GM19463 (cell line): ENCODE results near the gene WDR73.
"Not testable (repeated sequence)": the region's sequence is repeated elsewhere in the genome, so short reads cannot be mapped to it uniquely, and the experiment has no call there.

Experiments
- ATAC-seq: cut with Tn5 transposase; IDR thresholded peaks from one replicate; pipeline ENCODE4 v1.9.1; 2021; ENCODE audit warnings: mild to moderate bottlenecking, moderate library complexity; ENCODE audit not compliant: unreplicated experiment

Gene WDR73

DNA sequence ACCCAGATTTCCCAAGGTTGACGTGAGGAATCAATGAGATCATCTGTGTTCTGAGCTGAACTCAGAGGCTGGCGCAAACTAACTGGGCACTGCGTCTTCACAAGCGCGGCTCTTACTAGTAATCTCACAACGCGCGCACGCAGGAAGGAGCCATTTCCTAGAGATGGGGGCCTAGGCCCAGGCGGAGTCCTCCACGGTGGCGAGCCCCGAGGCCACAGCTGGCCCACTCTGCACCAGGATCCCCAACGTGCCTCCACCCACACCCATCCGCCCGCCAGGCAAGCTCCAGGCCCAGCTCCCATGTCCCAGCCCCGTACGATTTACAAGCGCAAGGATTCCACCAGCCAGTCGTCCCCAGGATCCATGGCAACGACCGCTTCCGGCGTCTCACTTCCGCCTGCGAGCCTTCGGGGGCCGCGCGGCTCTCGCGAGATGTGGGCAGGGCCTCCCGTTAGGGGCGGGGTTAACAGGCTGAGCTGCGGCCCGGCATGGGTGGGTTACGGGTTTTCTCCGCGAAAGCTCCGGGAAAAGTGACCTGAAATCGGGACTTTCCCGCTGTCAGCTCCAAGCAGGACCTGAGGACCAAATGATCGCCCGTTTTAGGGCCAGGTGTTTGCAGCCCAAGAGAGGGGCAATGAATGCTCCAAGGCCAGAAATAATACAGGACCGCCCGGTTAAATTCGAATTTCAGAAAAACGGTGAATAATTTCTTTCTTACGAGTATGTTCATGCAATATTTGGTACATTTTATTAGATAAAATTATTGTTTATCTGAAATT lies at the start of gene WDR73:
TSS of gene WDR73 (minus strand) at position 374 of the 779 bp plus-strand sequence. CDS start at position 365, 9 bp downstream.
- ATAC-seq = peak; percentile 84

DNA sequence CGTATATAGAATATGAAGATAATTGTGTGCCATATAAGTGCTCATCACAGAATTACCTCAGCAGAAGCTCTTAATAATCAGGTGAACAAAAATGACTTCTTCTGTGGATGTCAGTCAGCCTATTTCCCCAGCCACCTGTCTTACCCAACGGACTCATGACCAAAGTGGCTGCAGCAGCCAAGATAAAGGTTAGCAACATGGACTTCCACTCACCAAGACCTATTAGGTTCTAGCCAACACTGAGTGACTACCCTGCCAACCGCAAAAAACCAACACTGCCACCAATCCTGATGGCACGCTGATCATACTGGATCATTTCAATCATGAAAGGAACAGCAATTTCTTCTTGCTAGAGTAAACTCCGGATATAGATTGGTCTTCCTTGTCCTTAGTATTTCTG lies 49.7 kb upstream of the WDR73 start:
- no peak for ATAC-seq

DNA sequence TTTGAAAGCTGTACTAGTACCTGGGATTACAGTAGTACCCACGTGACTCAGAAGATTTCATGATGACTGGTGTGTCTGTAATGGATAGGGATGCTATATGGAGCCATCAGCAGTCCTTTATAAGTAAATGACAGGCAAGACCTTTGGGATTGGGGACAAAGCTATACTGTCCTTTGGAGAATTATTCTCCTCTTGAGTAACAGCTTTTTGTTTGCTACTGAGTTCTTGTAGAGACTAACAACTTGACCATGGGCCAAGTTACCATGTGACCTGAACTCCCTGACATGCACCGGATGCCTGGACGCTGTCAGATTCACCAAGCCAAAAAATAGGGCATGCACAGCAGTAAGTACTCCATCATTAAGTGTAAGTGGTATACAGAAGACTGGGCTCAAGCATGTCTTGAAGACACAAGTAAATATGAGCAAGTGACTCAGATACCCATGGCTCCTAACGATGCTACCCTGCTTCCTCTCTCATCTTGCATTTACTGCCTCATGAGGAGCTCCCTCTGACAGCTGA lies 48.9 kb upstream of the WDR73 start:
- ATAC-seq = no peak

DNA sequence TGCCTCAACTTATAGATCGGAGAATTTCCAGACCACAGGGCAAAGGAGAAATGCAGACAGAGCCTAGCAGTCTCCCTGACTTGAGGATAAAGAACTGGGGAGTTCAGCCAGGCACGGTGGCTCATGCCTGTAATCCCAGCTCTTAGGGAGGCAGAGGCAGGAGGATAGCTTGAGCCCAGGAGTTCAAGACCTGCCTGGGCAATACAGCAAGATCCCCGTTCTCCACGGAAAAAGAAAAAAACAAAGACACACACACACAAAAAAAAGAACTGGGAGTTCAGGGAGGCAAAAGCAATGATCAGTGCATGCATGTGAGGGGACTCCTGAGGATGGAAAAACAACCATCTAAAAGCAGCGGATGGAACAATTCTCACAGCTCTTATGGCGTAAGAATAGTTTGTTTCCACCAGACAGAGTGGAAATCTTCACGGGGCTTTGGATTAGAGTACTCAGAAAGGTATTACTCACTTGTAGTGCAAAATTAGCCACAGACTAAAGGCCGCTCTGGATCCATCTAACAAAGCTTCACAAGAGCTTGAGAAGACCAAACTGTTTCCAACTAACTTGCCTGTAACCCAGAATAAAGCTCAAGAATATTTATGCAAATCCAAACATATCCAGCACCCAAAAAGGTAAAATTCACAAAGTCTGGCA lies 45.6 kb upstream of the WDR73 start:
- ATAC-seq = no peak

DNA sequence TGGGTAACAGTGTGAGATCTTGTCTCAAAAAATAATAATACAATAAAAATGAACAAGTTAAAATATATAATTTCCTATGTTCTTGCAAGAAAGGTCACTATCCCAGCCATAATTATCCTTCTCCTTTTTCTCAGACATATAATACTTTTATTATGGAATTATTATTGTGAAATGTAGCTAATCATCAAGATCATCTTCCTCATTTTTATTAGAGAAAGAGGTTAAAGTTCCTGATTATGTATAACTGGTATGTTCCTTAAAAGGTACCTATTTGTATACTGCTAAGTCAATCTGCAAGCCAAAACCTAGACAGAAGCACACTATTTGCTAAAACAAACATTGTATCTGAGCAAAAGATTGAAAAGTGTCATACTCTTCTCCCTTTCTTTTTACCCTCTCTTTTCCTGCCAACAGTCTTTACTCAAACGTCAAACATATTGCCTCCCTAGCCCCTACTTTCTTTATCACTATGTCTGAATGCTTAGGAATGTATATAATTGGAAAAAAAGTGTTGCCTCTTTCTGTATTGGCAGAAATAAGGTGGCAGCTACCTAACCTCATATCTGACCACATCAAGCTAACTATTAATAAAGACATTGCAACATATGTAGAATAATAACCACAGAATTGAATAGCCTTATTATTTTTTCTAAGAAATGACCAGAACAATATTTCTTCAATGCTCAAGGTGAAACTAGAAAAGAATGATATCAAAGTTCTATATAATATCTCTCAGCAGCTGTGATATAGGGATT lies 43.3 kb upstream of the WDR73 start:
- no peak for ATAC-seq

DNA sequence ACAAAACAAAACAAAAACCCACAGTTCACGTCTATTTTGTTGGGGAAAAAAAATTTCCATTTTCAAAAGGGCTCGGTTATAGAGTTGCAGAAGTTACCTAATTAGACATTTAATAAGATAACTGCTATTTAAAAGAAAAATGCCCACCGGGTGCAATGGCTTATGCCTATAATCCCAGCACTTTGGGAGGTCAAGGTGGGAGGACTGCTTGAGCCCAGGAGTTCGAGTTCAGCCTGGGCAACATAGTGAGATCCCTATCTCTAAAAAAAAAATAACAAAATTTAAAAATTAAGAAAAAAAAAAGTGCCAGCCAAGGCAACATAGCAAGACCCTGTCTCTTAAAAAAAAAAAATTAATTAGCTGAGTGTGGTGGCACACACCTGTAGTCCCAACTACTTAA lies 42.7 kb upstream of the WDR73 start:
- ATAC-seq = no peak

DNA sequence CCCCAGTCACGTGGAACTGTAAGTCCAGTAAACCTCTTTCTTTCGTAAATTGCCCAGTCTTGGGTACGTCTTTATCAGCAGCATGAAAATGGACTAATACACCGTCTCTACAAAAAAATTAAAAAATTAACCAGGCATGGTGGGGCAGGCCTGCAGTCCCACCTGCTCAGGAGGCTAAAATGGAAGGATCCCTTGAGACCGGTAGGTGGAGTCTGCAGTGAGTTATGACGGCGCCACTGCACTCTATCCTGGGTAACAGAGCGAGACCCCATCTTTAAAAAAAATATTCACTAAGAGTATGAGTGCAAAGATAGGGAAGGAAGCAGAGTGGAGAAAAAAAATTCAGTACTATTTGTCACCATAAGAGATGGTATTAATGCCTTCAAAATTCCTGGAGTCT lies 36.3 kb upstream of the WDR73 start:
- no peak for ATAC-seq

DNA sequence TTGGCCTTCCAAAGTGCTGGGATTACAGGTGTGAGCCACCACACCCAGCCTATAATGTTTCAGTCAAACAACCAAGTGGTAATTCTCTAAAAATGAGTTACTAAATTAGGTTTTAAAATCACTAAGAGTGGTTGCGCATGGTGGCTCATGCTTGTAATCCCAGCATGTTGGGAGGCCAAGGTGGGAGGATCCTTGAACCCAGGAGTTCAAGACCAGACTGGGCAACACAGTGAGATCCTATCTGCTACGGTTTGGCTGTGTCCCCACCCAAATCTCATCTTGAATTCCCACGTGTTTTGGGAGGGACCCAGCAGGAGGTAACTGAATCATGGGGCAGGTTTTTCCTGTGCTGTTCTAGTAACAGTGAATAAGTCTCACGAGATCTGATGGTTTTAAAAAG lies 35.8 kb upstream of the WDR73 start:
- ATAC-seq = no peak

DNA sequence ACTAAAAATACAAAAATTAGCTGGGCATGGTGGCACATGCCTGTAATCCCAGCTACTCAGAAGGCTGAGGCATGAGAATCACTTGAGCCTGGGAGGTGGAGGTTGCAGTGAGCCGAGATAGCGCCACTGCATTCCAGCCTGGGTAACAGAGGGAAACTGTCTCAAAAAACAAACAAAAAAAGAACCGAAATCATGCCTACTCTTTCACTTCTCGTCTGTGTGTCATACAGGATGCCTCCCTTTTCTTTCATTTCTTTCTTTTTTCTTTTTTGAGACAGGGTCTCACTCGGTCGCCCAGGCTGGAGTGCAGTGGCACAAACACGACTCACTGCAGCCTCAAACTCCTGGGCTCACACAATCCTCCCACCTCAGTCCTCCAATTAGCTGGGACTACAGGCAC lies 32.4 kb upstream of the WDR73 start:
- not testable (repeated sequence) for ATAC-seq

DNA sequence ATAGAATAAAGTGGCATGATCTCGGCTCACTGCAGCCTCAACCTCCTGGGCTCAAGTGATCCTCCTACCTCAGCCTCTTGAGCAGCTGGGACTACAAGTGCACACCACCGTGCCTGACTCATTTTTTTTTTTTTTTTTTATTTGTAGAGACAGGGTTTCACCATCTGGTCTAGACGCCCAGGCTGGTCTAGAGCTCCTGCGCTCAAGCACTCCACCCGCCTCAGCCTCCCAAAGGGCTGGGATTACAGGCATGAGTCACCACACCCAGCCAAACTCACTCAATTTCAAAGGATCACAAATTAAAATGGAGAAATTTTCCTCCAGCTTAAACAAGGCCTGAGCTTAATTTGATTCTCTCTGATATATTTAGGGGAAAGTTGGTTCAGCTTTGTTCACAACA lies 31.2 kb upstream of the WDR73 start:
- ATAC-seq = no peak

DNA sequence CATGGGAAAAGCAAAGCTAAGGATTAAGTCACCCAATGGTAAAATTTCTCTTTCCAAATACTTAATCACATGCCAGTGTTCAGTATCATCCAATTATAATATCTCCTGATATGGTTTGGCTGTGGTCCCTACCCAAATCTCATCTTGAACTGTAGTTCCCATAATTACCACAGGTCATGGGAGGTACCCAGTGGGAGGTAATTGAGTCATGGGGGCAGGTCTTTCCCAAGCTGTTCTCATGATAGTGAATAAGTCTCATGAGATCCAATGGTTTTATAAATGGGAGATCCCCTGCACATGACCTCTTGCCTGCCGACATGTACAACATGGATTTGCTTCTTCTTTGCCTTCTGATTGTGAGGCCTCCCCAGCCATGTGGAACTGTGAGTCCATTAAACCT lies 30.0 kb upstream of the WDR73 start:
- no peak for ATAC-seq

DNA sequence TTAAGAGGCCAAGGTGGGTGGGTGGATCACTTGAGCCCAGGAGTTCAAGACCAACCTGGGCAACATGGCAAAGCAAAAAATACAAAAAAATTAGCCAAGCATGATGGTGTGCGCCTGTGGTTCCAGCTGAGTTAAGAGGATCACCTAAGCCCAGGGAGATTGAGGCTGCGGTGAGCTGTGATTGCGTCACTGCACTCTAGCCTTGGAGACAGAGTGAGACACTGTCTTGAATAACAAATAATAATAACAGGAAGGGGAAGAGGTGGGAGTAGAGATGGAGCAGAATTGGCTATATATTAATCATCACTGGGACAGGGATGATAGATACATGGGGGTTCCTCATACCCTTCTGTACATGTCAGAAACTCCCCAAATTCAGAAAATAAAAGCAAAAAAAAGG lies 27.7 kb upstream of the WDR73 start:
- ATAC-seq = no peak

DNA sequence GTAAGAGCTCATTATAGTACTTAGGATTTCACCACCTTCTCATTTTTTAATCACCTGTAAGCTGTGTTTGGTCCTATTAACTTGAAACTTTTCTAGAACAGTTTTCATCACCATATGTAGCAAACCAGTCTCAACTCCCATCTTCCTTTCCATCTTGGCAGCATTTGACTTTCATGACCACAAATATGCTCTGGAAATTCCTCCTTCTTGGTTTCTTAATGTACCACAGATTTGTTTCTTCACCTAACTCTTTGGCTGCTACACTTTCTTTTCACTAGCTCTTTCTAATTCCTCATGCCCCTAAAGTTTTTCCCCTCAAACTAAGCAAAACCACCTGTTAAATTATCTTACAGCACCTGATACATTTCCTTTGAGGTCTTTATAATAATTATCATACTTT lies 17.1 kb upstream of the WDR73 start:
- ATAC-seq = no peak

DNA sequence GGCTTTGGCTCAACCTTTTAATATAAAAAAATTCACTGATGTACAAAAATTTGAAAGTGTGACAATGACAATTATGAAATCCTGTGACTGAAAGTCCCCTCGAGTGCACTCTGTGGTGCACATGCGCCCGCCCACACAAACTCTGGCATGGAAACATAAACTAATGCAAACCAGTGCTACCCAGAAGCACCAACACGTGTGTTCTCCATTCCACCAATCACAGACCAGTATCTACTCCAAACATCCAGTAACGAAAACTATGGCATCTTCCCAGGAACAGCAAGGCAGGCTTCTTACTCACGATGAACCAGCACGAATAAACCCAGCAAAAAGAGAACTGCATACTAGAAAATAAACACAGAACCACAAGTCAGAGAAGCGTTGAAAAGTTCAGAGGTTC lies 15.6 kb upstream of the WDR73 start:
- no peak for ATAC-seq

DNA sequence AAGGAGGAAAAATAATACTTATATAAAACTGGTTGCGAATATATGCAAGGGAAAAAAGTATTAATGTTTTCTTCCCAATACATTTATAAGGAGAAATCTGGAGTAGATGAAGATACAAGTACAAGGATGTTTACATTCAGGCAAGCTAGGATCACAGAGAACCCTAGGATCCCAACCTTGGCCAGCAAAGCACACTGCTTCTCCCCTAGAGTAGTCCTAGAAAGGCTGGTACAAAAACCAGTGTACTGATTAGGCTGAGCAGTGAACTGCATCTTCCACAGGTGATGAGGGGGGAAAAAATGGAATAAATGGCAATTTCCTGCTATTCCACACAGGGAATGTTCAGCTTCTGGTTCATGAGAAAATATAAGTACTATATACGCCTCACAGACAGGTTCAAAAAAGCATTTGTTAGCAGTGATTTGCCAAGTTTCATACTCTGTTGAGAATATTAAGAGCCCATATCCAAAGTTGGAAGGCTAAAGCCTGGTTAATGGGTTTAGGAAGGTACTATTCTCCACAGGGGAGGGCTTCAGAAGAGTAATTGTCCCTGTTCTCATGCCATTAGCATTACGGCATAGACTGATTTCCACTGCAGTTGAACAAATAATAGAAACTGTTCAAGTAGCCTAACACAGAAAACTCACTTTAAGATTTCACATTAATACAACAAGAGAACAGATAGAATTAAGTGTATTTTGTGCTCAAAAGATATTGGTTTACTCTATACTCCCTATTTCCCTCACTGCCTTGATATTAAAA lies 14.3 kb upstream of the WDR73 start:
- ATAC-seq = no peak

DNA sequence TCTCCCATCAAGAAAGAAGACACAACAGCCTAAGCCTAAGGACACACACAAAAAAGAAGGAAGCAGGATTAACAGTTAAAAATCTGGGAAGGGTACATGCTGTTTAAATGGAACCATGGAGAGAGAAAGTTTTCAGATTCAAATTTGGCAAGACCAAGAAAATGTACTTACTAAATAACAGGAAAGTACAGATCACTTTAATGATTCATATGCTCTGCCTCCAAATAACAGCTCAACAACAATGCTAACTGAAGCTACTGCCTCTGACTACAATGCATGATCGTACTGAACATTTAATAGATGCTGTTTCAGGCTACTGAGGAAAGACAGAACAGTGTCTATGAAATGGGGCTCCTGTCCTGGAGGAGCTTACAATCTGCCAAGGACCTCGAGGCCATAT lies 12.3 kb upstream of the WDR73 start:
- ATAC-seq = no peak

DNA sequence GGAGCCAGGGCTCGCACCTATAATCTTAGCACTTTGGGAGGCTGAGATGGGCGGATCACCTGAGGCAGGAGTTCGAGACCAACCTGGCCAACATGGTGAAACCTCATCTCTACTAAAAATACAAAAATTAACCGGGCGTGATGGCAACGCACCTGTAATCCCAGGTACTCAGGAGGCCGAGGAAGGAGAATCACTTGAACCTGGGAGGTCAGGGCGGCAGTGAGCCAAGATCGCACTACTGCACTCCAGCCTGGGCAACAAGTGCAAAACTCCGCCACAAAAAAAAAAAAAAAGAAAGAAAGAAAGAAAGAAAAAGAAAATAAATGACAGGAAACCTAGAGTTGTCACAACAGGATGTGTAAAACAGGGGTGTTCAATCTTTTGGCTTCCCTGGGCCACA lies 6.9 kb upstream of the WDR73 start:
- no peak for ATAC-seq

DNA sequence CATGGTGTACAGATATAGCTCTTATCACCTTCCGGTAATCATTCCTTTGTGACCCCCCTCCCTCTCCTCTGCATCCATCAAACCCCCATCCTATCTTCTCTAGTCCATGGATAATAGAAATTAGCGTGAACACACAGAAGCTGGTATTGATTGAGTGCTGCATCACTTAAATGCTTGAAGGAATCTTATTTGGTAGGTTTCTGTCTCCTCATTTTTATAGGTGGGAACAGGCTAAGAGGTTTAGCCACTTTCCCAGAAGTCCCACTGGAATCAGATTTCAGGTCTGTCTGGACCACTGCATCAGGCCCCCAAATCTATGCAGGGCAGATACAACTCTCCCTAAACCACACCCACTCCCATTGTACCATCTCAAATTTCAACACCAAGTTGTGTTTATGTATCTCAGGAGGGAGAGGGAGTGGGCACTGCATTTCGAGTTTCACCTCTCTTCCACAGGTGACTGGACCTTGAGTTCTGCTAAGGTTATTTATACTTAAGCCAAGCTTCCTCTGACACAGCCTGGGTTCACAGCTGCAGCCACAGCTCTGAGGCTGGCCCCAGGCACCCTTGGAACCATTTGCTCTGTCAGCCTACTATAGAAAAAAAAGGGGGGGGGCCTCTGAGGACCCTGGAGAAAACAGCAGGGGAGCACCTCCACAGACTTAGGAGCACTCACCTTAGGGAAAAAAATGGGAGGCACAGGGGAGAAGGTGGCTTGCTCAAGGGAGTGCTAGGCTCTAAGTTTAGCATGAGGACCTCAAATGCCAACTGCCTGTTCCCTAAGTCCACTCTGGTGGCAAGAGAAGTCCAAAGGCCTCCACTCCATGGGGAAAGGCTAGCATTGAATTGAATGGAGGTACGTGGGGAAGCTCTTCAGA lies 6.1 kb upstream of the WDR73 start:
- no peak for ATAC-seq

DNA sequence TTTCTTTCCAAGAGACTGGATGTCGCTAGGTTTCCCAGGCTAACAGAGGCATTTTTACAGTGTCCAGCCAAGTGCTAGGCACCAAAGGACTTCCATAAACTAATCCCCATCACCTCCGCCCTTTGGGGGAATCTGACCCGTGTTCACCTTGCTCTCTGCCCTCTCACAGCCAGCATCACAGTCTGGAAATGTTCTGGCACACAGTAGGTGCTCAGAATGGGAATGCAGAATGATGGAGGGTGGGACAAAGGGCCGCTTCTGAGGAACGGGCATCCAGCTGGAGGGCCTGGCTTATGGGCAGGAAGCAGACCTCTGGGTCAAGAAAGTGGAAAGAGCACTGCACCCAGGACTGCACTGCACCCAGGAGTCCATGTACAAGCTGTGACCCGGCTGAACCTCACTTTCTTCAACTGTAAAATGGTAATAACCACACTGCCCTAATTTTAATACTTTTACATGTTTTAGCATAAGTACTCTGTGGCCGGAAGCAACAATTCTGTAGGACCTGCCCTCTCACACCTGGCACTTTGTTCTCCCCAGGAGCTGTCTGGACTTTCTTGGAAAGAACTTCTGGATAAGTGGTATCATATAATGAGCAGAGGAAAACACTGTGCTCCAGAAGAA lies 4.8 kb upstream of the WDR73 start:
- no peak for ATAC-seq
